Smooth muscle cell (in vitro differentiated cells): ENCODE results near the gene CATSPER3. TPM values are rescaled to one million over a fixed set of nuclear protein-coding genes. Genes with fewer than 3 reads are reported as not detected.

Experiments used
- DNase-seq: peaks from one replicate; lab custom pipeline; 2025; ENCODE audit not compliant: unreplicated experiment; lab: John Stamatoyannopoulos, UW
- H2AFZ ChIP-seq: fragments of 200-600 bp; sonication (generic); 2 replicates; pipeline ENCODE4 v1.6.0; 2016; ENCODE audit warnings: antibody characterized with exemption, low read depth, mild to moderate bottlenecking
- H3F3A ChIP-seq: fragments of 200-600 bp; sonication (generic); 2 replicates; pipeline ENCODE4 v1.6.0; 2017; ENCODE audit warnings: antibody characterized with exemption, low read depth
- H3K27ac ChIP-seq: fragments of 200-600 bp; sonication (generic); 2 replicates; pipeline ENCODE4 v1.5.1; 2016; ENCODE audit warnings: low read depth, mild to moderate bottlenecking
- H3K27me3 ChIP-seq: fragments of 200-600 bp; sonication (generic); 2 replicates; pipeline ENCODE4 v1.6.1; 2016; ENCODE audit warnings: low read depth, mild to moderate bottlenecking
- H3K36me3 ChIP-seq: fragments of 200-600 bp; sonication (generic); 2 replicates; pipeline ENCODE4 v1.5.1; 2016; ENCODE audit warnings: low read depth
- H3K4me1 ChIP-seq: fragments of 200-600 bp; sonication (generic); 2 replicates; pipeline ENCODE4 v1.5.1; 2016; ENCODE audit warnings: low read depth
- H3K4me2 ChIP-seq: fragments of 200-600 bp; sonication (generic); 2 replicates; pipeline ENCODE4 v1.6.0; 2016; ENCODE audit warnings: mild to moderate bottlenecking
- H3K4me3 ChIP-seq: fragments of 200-600 bp; sonication (generic); 2 replicates; pipeline ENCODE4 v1.5.1; 2016; ENCODE audit warnings: mild to moderate bottlenecking
- H3K79me2 ChIP-seq: fragments of 200-600 bp; sonication (generic); 2 replicates; pipeline ENCODE4 v1.6.0; 2016; ENCODE audit warnings: low read depth, mild to moderate bottlenecking
- H3K9ac ChIP-seq: fragments of 200-600 bp; sonication (generic); 2 replicates; pipeline ENCODE4 v1.6.0; 2016; ENCODE audit warnings: low read depth
- H3K9me3 ChIP-seq: fragments of 200-600 bp; sonication (generic); replicated peaks from 2 replicates; pipeline ENCODE4 v1.5.1; 2016; ENCODE audit warnings: low read depth
- H4K20me1 ChIP-seq: fragments of 200-600 bp; sonication (generic); 2 replicates; pipeline ENCODE4 v1.6.0; 2016; ENCODE audit warnings: low read depth
- WGBS: methylation state at CpG from one replicate; pipeline ENCODE4 v1.1.7; 2016; ENCODE audit warnings: low lambda C conversion rate; 5-methylcytosine and 5-hydroxymethylcytosine counted together
- polyA plus RNA-seq: library from polyadenylated mRNA; unstranded; fragments of >200 nt; fragmentation: Nextera tagmentation; extraction: Ambion mirVana; gene quantifications from 2 replicates; pipeline ENCODE4 v1.2.1, GENCODE V29; 2016
- total RNA-seq: library from RNA; depleted of rRNA; stranded (reverse); fragments of >200 nt; gene quantifications from 2 replicates; pipeline ENCODE4 v1.2.3, GENCODE V29; 2014
- TF ChIP-seq, protein P1 (sequence below): fragments of 200-600 bp; sonication (generic); IDR thresholded peaks from 2 replicates; pipeline ENCODE4 v1.5.1; 2017; ENCODE audit warnings: borderline replicate concordance, mild to moderate bottlenecking, antibody characterized with exemption; ENCODE audit not compliant: insufficient read depth, poor library complexity, severe bottlenecking

The CATSPER3 gene
- total and polyA plus RNA-seq, 2 experiments from 2014 or later = not detected

DNA sequence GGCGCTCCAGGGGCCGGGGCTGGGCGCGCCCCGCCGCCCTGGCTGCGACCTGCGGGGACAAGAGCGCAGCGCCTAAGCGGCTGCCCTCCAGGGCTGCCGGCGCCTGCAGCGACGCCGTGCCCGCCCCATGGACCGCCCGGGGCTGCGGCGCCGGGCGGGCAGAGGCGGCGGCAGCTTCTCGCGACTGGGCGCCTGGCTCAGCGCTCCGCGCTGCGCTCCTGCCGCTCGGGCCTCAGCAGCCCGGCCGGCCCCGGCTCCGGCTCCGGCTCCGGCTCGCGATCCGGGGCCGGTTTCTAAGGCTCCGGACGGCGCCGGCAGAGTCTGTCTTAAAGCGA is 66.2 kb downstream of the CATSPER3 start, which contains the start of gene PITX1:
Gene PITX1 (minus strand): TSS at position 328 of the 335 bp plus-strand sequence. CDS start 347 bp downstream, outside the sequence.
- peaks cover 48% of the 10 kb centered on the region for H4K20me1 ChIP-seq
- under 1% methylated on average over 35 of the region's 49 CpGs for WGBS
- H3K4me3 ChIP-seq = peak within 1 kb of the TSS; percentile 88
- H3K27me3 ChIP-seq = peaks cover 32% of the 10 kb centered on the region
- H3K79me2 ChIP-seq = peaks cover 93% of the 10 kb centered on the region
- peak within 1 kb of the TSS; percentile 51 for H2AFZ ChIP-seq
- H3K9me3 ChIP-seq = no peaks in the 10 kb centered on the region
- H3K27ac ChIP-seq = peak within 1 kb of the TSS; percentile 84
- H3K36me3 ChIP-seq = no peaks in the 10 kb centered on the region
- peak within 1 kb of the TSS; percentile 86 for H3K9ac ChIP-seq
- no peak for DNase-seq
- peak within 1 kb of the TSS; percentile 98 for H3K4me2 ChIP-seq
- H3F3A ChIP-seq = peaks cover 13% of the 10 kb centered on the region
- H3K4me1 ChIP-seq = peaks cover 21% of the 10 kb centered on the region
- TF ChIP-seq, protein P1, sequence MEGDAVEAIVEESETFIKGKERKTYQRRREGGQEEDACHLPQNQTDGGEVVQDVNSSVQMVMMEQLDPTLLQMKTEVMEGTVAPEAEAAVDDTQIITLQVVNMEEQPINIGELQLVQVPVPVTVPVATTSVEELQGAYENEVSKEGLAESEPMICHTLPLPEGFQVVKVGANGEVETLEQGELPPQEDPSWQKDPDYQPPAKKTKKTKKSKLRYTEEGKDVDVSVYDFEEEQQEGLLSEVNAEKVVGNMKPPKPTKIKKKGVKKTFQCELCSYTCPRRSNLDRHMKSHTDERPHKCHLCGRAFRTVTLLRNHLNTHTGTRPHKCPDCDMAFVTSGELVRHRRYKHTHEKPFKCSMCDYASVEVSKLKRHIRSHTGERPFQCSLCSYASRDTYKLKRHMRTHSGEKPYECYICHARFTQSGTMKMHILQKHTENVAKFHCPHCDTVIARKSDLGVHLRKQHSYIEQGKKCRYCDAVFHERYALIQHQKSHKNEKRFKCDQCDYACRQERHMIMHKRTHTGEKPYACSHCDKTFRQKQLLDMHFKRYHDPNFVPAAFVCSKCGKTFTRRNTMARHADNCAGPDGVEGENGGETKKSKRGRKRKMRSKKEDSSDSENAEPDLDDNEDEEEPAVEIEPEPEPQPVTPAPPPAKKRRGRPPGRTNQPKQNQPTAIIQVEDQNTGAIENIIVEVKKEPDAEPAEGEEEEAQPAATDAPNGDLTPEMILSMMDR = no peak

DNA sequence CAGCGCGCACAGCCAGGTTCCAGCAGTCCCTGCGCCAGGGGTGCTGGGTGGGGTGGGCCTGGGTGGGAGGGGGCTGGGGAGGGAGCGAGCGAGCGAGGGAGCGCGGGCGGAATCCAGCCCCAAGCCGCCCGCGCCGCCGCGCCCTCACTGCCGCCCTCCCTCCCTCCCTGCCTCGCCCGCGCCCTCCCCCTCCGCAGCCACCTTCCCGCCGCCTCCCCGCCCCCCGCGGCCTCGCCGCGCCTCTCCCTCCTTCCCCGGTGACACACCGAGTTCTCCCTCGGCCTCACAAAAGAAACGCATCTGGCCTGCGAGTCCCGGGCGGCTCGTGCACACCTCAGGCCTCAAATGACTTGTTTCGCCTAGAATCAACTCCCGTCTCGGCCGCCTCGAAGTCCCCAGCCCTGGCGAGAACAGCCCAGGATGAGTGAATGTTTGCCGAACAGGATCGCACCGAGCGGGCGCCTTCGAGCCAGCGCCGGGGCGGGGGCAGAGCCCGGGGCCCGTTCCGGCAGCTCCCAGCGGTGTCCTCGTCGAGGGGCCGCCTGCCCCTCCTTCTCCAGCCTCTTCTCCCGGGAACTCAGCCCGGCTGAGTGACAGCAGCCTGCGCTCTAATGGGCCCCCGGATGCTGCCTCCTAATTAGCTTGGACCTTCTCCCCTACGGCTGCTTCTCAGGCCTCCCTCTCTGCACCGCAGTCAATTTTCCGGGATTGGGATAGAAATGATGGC is 66.7 kb downstream of the CATSPER3 start:
- H3K4me2 ChIP-seq = peak overlapping the region; percentile 98
- H3K27me3 ChIP-seq = peaks cover 36% of the 10 kb centered on the region
- H3K9me3 ChIP-seq = no peaks in the 10 kb centered on the region
- H3F3A ChIP-seq = peaks cover 13% of the 10 kb centered on the region
- H3K4me1 ChIP-seq = peaks cover 21% of the 10 kb centered on the region
- peak overlapping the region; percentile 88 for H3K4me3 ChIP-seq
- peak overlapping the region; percentile 84 for H3K27ac ChIP-seq
- H2AFZ ChIP-seq = peak overlapping the region; percentile 51
- TF ChIP-seq, protein P1 = no peak
- no peaks in the 10 kb centered on the region for H3K36me3 ChIP-seq
- WGBS = 2% methylated on average over 31 of the region's 65 CpGs
- DNase-seq = no peak
- H4K20me1 ChIP-seq = peaks cover 43% of the 10 kb centered on the region
- peak overlapping the region; percentile 47 for H3K9ac ChIP-seq
- H3K79me2 ChIP-seq = peaks cover 93% of the 10 kb centered on the region

DNA sequence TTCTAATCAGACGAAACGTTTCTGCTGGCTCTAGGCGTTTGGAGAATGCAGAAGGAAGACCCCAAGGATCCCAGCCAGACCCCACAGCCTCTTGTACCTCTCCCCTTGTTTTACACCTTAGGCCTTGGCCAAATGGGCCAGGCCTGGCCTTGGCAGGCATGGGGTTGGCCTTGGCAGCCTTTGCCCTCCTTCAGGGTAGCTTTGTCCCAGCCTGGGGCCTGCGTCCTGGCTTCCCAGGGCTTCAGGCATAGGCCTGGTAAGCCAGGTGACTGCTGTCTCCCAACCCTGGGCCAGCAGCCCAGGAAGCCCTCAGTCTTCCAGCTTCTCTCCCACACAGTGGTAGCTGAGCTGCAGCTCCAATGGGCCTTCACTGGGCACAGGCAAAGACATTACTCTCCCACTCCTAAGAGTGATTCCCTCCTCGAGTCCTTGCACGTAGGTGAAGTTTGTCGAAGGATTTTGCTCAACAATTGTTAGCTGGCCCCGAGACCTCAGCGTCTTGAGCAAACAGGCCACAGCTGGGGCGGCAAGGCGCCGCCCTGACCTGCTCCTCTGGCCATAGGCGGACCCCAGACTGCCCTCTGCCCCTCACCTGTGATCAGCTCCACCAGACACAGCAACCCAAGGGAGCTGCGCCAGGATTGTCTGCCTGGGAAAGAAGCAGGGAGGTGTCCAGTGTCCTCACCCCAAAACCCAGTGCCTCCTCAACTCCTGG is 67.4 kb downstream of the CATSPER3 start:
- TF ChIP-seq, protein P1 = no peak
- H3K79me2 ChIP-seq = peaks cover 92% of the 10 kb centered on the region
- peak overlapping the region; percentile 47 for H3K9ac ChIP-seq

More for the DNA sequence above, 67.4 kb downstream of the CATSPER3 start:
- peak overlapping the region; percentile 88 for H3K4me3 ChIP-seq
- no peaks in the 10 kb centered on the region for H3K9me3 ChIP-seq
- H3F3A ChIP-seq = peaks cover 13% of the 10 kb centered on the region
- peak overlapping the region; percentile 84 for H3K27ac ChIP-seq
- 59% methylated on average over 14 of the region's 14 CpGs for WGBS
- peaks cover 24% of the 10 kb centered on the region for H3K4me1 ChIP-seq
- DNase-seq = no peak
- H3K27me3 ChIP-seq = peaks cover 36% of the 10 kb centered on the region
- peaks cover 36% of the 10 kb centered on the region for H4K20me1 ChIP-seq
- peak overlapping the region; percentile 98 for H3K4me2 ChIP-seq
- H2AFZ ChIP-seq = peak overlapping the region; percentile 51
- no peaks in the 10 kb centered on the region for H3K36me3 ChIP-seq
